HG02588 (cell line): ENCODE data around the gene PEAK3.

Experiments
- ATAC-seq: cut with Tn5 transposase; IDR thresholded peaks from one replicate; pipeline ENCODE4 v1.9.1; 2021; ENCODE audit warnings: mild to moderate bottlenecking, moderate library complexity; ENCODE audit not compliant: unreplicated experiment

The PEAK3 gene

DNA sequence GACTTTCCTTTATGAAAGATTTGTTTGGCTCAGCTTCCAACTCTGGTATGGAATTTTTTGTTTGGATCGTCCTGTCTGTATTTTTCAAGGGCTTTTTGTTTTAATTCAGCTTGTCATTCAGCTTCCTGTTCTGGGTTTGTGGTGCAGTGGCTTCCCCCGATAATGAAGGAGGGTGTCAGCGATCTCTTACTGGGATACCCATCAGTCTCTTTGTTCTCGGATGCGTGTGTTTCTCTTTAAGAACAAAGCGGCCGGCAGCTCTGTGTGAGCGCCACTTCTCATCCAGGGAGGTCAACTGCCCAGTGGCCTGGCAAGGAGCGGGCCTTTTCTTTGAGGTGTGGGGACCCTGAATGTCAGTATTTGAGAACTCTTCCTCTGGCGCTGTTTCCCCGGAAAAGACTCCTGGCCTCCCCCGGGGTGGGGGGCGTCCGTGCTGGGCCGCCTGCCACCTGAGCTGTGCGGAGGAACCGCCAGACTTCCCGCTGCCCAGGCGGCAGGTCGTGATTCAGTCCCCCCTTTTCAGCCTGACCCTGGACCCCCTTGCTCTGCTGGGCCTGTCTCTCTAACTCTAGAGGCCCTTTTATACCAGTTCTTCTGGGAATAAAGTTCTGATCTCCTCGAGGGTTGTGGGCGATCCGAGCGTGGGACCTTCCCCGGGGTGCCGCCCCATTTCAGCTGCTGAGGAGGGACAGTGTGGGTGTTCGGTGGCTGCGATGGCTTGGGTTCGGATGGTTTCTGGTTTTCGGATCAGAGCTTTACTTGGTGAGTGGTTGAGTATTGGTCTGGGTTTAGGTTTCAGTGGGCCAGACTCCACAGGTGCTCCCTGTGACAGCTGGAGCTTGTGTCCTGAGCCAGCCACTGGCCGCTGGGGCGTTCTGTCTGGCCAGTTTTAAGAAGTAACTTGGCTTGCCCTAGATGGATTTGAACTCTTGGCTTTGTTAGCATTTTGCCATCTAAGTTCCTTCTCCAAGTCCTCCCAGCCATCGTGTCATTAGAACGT lies 41.9 kb downstream of the PEAK3 start:
- ATAC-seq, result no peak

DNA sequence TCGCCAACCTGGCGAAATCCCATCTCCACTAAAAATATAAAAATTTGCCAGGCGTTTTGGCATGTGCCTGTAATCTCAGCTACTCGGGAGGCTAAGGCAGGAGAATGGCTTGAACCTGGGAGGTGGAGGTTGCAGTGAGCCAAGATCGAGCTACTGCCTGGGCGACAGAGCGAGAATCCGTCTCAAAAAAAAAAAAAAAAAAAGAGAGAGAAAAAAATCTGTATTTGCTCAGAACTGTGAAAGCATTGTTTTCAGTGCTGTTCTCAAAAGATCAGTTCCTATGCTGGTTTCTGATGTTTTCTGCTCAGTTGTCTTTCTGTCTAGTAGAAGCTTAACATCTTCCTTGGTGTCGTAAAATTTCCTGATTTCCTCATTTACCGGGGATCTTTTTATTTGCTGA lies 42.8 kb downstream of the PEAK3 start:
- no peak for ATAC-seq

DNA sequence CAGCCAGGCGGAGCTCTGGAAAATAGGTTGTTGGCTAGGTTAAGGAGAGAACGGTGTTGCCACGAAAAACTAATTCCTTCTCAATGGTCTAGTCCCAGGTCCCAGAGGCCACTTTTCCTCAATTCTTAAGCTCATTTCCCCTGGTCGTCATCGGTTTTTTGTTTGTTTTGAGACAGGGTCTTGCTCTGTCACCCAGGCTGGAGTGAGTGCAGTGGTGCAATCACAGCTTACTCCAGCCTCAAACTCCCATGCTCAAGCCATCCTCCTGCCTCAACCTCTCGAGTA lies 44.2 kb downstream of the PEAK3 start:
- ATAC-seq, result no peak

DNA sequence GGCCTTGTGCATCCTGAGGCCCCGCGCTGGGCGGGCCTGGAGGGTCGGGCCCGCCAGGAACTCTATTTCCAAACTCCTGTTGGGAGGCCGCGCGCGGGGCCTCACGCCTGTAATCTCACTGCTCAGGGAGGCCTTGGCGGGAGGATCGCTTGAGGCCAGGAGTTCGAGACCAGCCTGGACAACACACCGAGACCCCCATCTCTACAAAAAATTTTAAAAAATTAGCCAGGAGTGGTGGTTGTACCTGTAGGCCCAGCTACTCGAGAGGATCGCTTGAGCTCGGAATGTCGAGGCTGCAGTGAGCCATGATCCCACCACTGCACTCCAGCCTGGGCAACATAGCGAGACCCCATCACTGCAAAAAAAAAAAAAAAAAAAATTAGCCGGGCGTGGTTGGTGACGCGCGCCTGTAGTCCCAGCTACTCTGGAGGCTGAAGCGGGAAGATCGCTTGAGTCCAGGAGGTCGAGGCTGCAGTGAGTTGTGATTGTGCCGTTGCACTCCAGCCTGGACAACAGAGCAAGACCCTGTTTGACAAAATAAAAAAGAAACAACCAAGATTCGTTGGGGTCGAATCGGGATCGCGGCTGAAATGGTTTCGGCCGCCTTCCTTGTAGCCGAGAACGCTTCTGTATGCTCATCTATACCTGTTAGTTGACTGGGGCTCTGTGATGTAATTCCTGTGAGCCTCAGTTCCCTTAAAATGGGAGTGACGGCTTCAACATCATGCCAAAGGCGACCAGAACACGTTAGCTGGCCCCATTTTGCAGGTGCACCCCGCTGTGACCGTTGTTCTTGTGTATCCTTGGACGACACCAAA lies 44.7 kb downstream of the PEAK3 start:
- ATAC-seq, result no peak

DNA sequence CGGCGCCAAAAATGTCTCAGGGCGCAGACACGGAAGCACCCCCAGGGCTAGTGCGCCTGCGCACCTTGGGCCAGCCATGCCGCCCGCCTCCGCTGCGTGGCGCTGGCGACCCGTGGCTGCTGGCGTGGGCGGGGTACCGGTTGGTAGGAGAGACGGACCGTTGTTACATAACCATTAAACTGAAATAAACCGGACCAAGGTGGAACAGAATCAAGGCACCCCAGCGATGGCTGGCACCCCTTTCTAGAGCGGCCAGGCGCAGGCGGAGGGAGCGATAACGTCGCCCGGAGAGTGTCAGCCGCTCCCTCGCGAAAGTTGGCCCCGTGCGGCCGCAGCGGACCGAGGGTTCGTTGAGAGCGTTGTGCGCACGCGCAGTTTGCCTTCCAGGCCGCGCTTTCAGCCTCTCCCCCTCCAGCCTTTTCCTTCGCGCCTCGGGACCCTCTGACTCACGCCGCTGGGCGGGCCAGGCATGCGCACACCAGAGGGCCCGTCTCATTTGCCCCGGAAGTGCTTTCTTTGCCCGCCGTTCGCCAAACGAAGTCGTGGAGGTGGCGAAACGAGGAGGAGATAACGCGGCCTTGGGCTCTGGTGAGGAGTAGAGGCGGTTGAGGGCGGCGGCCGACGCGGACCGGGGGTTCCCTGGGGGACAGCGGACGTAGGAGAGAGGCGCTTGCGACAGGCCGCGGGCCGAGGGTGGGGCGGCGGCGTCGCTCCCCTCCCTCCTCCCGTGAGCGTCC lies 45.5 kb downstream of the PEAK3 start, which contains the start of the genes PLEKHJ1 and SF3A2:
Gene PLEKHJ1 (minus strand): TSS at position 16 of the 737 bp plus-strand sequence. CDS start 81 bp downstream, outside the sequence.
Gene SF3A2 (plus strand): TSS at position 511 of the 737 bp plus-strand sequence. CDS start 6,595 bp downstream, outside the sequence.
- peak; percentile 68 for ATAC-seq

DNA sequence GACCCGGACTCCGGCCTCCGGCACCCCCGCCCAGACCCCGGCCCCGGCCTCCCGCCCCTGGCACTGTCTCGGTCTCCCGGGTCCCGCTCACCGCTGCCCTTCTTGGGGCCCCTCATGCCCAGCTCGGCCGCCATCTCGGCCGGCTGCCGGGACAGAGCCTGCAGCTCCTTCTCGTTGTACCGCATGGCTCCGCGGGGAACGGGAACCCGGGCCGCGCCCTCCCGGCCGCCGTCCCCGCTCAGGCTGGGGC lies 46.0 kb downstream of the PEAK3 start:
- ATAC-seq, result peak; percentile 15

DNA sequence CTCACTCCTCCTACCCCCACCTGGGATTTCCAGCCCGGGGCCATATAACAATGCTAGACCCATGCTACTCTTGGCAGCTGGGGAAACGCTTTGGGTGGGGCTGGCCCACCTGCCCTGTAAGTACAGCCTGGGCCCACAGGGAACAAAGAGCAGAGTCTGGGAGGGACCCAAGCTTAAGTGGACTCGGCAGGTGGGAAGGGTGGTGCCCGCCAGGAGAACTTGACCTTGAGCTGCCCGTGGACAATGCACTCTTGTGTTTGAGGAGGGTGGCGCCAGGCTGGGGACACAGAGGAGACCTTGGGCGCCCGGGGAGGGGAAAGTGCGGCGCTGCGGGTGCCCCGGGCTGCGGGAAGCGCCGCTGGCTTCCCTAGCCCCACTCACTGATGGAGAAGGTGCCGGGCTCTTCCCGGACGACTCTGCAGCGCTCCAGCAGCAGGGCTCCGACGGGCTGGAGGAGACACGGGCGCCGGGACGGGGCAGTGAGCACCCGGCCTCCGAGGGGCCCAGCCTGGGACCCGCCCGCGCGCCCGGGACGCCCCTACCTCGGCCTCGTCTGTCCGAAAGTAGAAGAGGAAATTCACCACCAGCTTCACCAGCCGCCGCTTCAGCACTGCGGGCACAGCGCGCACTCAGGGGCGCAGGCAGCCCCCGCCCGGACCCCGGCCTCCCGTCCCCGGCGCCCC lies 46.5 kb downstream of the PEAK3 start:
- peak; percentile 14 for ATAC-seq

DNA sequence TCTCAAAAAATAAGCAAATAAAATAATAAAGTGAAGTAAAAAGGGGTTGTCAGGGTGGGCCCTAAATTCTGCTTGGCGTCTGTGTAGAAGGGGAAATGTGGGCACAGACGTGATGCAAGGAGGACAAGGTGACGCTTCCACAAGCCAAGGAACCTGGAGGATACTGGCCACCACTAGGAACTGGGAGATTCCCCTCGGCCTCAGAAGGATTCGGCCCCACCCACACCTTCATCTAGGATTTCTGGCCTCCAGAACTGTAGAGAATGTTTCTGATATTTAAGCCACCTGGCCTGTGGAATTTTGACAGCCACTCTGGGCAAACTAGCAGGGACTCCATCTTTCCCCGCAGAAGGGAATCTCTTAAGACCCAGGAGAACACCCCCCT lies 47.0 kb downstream of the PEAK3 start:
- no peak for ATAC-seq

DNA sequence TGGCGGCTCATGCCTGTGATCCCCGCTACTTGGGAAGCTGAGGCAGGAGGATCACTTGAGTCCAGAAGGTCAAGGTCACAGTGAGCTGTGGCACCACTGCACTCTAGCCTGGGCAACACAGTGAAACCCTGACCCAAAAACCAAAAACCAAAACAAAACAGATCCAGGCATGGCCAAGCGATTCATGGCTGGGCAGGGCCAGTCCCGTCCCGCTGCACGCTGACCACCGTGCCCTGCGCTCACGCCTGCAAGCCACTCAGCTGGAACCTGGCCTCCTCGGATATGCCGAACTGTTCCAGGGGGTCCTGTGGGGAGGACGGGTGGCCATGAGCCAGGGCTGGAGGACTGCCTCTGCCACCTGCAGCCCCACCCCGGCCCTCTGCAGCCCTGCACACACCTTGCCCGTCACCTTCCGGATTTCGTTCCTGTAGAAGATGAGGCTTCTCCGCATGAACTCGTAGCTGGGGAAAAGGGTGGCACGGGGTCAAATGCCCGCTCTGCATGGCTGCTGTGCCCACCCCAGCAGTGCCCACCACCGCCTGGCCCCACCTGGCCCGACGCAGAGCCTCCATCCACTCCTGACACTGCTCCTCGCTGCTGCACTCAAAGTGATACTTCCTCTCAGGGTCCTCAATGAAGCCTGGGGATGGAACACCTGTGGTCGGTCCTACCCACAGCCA lies 48.2 kb downstream of the PEAK3 start:
- ATAC-seq, result no peak

DNA sequence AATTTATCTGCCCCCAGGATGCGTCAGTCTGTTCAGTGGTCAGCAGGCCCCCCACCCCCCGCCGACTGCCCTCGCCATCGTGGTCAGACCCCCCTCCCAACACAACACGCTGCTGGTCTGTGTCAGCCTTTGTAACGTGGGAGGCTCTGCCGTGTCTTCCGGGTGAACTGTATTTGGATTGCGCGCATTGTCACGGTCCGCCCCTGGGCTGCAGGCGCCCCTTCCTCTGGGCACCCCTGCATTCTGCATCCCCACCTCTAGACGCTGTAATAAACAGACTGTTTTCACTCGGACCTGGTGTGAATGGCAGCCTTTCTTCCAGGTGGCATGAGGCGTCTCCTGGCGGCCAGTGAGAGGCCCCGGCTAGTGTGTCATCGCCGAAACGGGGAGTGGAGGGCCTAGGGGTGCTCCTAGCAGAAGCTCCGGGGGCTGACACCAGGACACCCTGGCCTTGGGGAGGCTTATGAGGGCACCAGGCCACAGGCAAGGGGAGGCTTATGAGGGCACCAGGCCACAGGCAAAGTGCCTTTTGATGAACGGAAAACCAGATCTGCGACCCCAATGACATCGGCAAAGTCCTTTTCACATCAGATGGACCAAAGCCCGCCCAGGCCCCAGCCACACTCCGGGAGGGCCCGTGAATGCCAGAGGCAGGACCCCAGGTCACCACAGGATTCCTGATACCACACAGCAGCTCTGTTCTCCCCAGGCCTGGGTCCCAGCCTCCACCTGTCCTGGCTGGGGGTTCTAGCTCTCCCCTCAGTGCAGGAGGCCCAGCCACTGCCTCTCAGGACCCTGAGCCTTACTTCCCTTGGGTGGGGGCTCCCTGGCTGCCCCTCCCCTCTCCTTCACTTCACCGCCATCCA lies 49.5 kb downstream of the PEAK3 start:
- no peak for ATAC-seq

DNA sequence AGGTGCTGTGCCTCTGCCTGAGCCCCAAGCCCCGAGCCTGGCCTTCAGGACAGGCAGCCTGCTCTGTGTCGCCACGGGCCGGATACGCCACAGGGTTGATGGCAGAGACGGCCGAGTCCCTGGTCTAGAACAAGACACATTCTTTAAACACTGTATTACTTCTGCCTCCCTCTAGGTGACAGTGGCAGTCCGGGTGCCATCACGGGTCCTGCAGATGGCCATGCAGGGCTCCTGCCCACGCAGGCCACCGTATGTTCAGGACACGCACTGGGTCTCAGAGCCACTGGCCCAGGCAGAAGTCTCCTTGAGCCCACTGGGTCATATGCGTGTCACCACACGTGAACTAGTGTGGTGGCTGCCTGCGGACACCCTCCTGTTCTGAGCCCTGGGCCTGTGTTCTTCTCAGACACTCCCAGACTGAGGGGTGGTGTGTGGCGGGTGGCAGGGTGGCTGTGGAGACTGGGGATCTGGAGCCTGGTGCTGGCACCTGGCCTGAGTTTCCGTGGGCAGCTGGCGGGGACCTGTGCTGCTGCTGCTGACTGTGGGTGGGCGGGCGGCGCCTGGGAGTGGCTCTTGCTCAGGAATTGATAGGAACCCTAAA lies 50.3 kb downstream of the PEAK3 start:
- ATAC-seq, result no peak

DNA sequence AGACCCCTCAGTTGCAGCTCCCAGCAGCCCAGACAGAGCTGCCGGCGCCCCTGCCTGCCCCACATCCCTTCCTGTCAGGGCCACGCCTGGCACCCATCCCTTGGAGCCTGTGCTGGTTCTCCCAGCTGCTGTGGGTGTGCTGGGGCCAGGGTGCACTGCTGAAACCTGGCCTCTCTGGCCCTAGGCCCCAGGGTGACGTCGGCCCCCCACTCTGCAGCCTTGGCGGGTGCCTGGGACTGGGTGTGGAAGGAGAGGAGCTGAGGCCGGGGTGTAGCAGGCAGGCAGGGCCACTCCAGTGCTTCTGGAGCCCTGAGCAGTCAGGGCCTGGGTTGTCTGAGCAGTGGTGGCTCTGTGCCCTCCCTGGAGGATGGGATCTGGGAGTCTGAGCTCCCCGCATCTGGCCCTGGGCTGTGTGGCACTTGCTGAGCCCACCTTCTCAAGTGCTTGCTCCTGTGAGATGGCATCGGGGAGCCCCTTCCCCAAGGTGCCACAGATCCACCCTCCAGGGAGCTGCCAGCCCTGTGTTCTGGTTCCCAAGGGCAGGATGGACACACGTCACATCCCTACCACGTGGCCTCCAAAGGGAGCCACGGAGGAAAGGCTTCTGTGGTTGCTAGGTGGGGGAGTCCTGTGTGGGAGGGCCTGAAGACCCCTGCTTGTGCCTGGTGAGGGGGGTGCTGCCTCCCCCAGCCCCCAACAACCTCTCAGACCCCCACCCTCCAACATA lies 51.0 kb downstream of the PEAK3 start:
- no peak for ATAC-seq

DNA sequence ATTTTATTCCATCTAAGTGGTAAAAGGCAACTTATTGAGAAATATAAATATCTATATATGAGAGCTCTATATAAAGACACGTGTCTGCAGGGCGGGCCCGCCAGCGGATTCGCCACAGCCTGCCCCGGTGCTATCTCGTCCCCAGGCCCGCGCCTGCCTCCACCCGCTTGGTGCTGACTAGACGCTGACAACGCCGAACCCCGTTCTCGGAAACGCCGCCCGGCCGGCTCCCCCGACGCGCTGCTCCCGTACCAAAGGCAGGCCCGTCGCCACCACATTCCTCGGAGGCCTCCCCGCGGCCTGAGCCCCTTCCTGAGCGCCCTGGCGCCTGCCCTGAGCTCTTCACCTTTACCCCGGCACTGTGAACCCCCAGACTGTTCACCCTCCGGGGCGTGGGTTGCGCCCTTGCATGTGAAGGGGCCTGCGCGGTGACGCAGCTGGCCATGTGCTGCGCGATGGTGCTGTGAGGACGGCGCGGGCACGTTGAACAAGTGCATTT lies 51.9 kb downstream of the PEAK3 start:
- ATAC-seq, result no peak

DNA sequence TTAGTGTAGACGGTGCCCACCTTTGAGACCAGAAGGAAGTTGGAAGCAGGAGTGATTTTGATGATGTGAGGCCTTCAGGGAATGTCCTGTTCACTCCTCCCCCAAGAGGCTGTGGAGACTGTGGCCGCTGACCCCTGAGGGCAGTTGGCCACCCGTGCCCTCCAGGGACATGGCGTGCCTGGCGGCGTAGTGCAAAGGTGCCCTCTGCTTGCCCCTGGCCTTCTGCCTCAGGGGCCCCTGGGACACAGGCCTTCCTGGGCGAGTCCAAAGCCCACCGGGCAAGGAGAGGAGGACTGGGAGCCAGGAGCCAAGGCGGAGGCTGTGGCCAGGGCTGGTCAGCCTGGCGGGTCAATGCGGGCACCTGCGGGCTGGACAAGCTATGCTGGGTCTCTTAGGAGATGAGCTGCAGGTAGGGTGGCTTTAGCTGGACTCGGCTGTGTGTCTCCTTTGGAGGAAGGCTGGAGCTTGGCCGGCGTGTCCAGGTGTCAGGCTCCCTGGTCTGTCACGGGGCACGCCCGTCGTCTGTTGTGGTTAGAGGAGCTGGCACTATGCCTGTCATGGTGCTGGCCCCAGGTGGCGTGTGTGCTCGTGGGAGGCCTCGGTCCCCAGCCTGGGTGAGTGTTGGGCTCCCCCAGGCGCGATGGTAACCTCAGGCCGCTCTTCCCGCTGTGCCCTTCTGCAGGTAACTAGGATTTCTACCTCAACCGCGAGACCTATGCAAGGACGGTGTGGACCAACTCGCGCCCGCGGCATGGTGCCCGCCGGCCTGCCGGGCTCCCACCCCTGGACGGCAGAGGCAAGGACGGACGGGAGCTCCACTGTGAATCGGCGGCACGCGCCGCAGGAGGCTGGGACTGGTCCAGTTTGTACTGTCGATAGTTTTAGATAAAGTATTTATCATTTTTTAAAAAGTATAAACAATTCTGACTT lies 52.6 kb downstream of the PEAK3 start:
- ATAC-seq, result no peak

DNA sequence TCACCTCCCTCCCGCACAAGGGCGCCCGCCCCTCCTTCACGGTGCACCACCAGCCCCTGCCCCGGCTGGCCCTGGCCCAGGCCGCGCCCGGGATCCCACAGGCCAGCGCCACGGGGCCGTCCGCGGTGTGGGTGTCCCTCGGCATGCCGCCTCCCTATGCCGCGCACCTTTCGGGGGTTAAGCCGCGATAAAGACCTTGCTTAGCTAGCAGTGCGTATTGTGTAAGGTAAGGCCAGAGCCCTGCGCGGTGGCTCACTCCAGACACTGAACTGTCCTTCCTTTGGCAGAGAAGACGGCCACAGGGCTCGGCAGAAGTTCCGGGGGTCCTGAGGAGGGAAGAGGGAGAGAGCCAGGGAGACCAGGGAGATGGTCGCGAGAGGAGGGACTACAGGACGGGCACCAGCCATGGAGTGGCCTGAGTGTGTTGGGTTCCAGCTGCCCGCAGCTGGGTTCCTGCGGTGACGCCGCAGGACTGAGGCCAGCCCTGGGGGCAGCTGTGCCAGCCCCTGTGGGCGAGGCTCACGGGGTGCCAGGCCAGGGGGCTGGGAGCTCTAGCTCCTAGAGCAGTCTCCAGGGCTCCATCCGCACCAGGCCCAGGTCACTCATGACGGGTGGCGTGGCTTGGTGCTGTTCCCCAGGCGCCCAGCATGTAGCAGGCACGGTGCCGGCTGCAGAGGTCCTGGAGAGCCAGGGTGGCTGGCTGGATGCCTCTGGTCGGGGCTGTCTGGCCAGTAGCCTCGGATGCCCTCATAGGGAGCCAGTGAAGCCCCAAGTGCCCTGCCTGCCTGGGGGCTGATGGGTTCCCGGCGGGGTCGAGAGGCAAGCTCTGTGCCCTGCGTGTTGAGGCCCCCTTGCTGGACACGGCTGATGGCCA lies 53.6 kb downstream of the PEAK3 start:
- ATAC-seq, result no peak
